Spleen (tissue), 11 donors: ENCODE results near the gene PPP1R16B. TPM values are rescaled to one million over a fixed set of nuclear protein-coding genes. Genes with fewer than 3 reads are reported as not detected.

Experiments
- DNase-seq: peaks from one replicate; pipeline ENCODE4 v3.0.0-alpha.2; 2020
- H3K27ac ChIP-seq, 8 donors: fragments of 200-600 bp; sonication (generic) in 7 of 8; 1 replicate in 4 of 8; 2 replicates in 4 of 8; pipeline versions ENCODE4 v1.5.0 to v1.8.0; 2016 to 2021; ENCODE audit warnings: inconsistent platforms in 4 of 8, mild to moderate bottlenecking in 4 of 8, moderate library complexity in 1 of 8
- H3K27me3 ChIP-seq, 7 donors: fragments of 200-600 bp; sonication (generic) in 6 of 7; replicated peaks in 1 of 7; 1 replicate in 4 of 7; 2 replicates in 3 of 7; pipeline versions ENCODE4 v1.5.0 to v1.8.0; 2016 to 2021; ENCODE audit warnings: inconsistent platforms in 3 of 7, mild to moderate bottlenecking in 1 of 7
- H3K36me3 ChIP-seq, 6 donors: fragments of 200-600 bp; sonication (generic) in 5 of 6; 1 replicate in 4 of 6; 2 replicates in 2 of 6; pipeline versions ENCODE4 v1.5.0 to v1.8.0; 2016 to 2021; ENCODE audit warnings: inconsistent platforms in 2 of 6
- H3K4me1 ChIP-seq, 6 donors: fragments of 200-600 bp; sonication (generic) in 5 of 6; 1 replicate in 3 of 6; 2 replicates in 3 of 6; pipeline versions ENCODE4 v1.5.0 to v1.8.0; 2016 to 2021; ENCODE audit warnings: inconsistent platforms in 3 of 6
- H3K4me3 ChIP-seq, 8 donors: fragments of 200-600 bp; sonication (generic) in 7 of 8; 1 replicate in 4 of 8; 2 replicates in 4 of 8; pipeline versions ENCODE4 v1.5.0 to v1.8.0; 2016 to 2021; ENCODE audit warnings: inconsistent platforms in 4 of 8, mild to moderate bottlenecking in 4 of 8, moderate library complexity in 2 of 8
- H3K9me3 ChIP-seq, 8 donors: fragments of 200-600 bp; sonication (generic) in 7 of 8; 1 replicate in 4 of 8; 2 replicates in 4 of 8; pipeline versions ENCODE4 v1.5.0 to v1.8.0; 2016 to 2021; ENCODE audit warnings: inconsistent platforms in 4 of 8
- POLR2A ChIP-seq, 3 donors: fragments of 450-650 bp; IDR thresholded peaks; one replicate each; pipeline ENCODE4 v1.5.1; 2017; ENCODE audit warnings: antibody characterized with exemption in 3 of 3, mild to moderate bottlenecking in 1 of 3
- POLR2AphosphoS5 ChIP-seq, 3 donors: sonication (generic); formaldehyde crosslinking; IDR thresholded peaks; one replicate each; pipeline ENCODE4 v1.5.1; 2017; ENCODE audit warnings: antibody characterized with exemption in 3 of 3
- WGBS, 5 donors: extraction: QIAGEN DNeasy Blood & Tissue Kit in 3 of 5; methylation state at CpG; one replicate each; pipeline versions ENCODE4 v1.1.5 to v1.1.7; 2013 to 2018; 5-methylcytosine and 5-hydroxymethylcytosine counted together
- intact Hi-C: fragments of 100-400 bp; cut with DNase I; formaldehyde crosslinking; loops from one replicate; pipeline ENCODE4 v1.15.0; 2023; ENCODE audit warnings: low total_unique reads
- polyA plus RNA-seq, 3 donors: library from polyadenylated mRNA; stranded (reverse); fragments of 200-250 nt; gene quantifications; one replicate each; pipeline ENCODE4 v1.2.1, GENCODE V29; 2013
- total RNA-seq, 7 donors: library from RNA; depleted of rRNA in 3 of 7; stranded (reverse); fragments of >200 nt in 3 of 7; fragmentation: NEBNext Ultra II Directional in 4 of 7; extraction: Animal tissue kit (Norgen Biotek cat#: 25700) in 4 of 7; gene quantifications; one replicate each; pipeline versions ENCODE4 v1.1.0 to v1.2.1, GENCODE V29; 2016 to 2021
- TF ChIP-seq, protein P1 (sequence below), 11 experiments: fragments of 200-600 bp in 7 of 11; fragments of 450-650 bp in 4 of 11; sonication (generic) in 4 of 11; IDR thresholded peaks in 8 of 11; conservative IDR thresholded peaks in 3 of 11; 1 replicate in 7 of 11; 2 replicates in 4 of 11; pipeline versions ENCODE4 v1.4.0 to v1.8.0; 2016 to 2021; ENCODE audit warnings: antibody characterized with exemption in 11 of 11, inconsistent platforms in 4 of 11, mild to moderate bottlenecking in 1 of 11
- donor health status: healthy with polysubstance abuse.
- donor health status: DM: no; HTN: no; CAD: no; lungs with moderate emphysema.
- donor health status: DM: no; HTN: no; CAD: no.
- donor health status: Bipolar disorder and iron deficiency.
- donor health status: healthy.
- donor health status: DM: no; HTN: no; CAD: no.
- donor health status: DM: yes; HTN: yes; CAD: no.

Gene PPP1R16B
- total and polyA plus RNA-seq, 10 donors: 16.0 to 66.0 (median 43.1) TPM

GRCh38 chr20:38804221-38804620, 1.3 kb upstream of the PPP1R16B start:
- H3K9me3 ChIP-seq: no peaks in the 10 kb centered on the region

GRCh38 chr20:38804682-38805501, 605 bp upstream of the PPP1R16B start:
- H3K9me3 ChIP-seq: no peaks in the 10 kb centered on the region
- DNase-seq: peak; percentile 91
- peak overlapping the region; percentile 73 to 98 (median 90) for H3K27ac ChIP-seq
- WGBS, 5 donors: 6 to 19% (median 9%) methylated on average over 18 of the region's 18 CpGs
- H3K36me3 ChIP-seq: peaks cover 0 to 8% (median 0%) of the 10 kb centered on the region in 6 donors
- intact Hi-C loops: loop anchor here (5.0 to 10.0 kb wide), 2 partner anchors 70 to 87 kb away; no protein-coding TSS in a partner anchor
- peaks cover 27 to 62% (median 55%) of the 10 kb centered on the region in 6 donors for H3K4me1 ChIP-seq
- peak in 2 of 3 donors; percentile 3 to 91 for TF ChIP-seq POLR2AphosphoS5 (IDR thresholded peaks at IDR 0.05)
- TF ChIP-seq, protein P1, sequence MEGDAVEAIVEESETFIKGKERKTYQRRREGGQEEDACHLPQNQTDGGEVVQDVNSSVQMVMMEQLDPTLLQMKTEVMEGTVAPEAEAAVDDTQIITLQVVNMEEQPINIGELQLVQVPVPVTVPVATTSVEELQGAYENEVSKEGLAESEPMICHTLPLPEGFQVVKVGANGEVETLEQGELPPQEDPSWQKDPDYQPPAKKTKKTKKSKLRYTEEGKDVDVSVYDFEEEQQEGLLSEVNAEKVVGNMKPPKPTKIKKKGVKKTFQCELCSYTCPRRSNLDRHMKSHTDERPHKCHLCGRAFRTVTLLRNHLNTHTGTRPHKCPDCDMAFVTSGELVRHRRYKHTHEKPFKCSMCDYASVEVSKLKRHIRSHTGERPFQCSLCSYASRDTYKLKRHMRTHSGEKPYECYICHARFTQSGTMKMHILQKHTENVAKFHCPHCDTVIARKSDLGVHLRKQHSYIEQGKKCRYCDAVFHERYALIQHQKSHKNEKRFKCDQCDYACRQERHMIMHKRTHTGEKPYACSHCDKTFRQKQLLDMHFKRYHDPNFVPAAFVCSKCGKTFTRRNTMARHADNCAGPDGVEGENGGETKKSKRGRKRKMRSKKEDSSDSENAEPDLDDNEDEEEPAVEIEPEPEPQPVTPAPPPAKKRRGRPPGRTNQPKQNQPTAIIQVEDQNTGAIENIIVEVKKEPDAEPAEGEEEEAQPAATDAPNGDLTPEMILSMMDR (IDR thresholded peaks at IDR 0.05 in 8 of 11, conservative IDR thresholded peaks at IDR 0.05 in 3 of 11): no peak
- H3K4me3 ChIP-seq: peak overlapping the region; percentile 70 to 95 (median 82)
- H3K27me3 ChIP-seq: peaks cover 0 to 28% (median 5%) of the 10 kb centered on the region in 7 donors

More at GRCh38 chr20:38804221-38804620, 1.3 kb upstream of the PPP1R16B start:
- peak overlapping the region; percentile 73 to 98 (median 90) for H3K27ac ChIP-seq
- 65 to 79% (median 77%) methylated on average over 3 of the region's 3 CpGs for WGBS, 5 donors
- peaks cover 0 to 2% (median 0%) of the 10 kb centered on the region in 6 donors for H3K36me3 ChIP-seq
- H3K27me3 ChIP-seq: peaks cover 0 to 28% (median 5%) of the 10 kb centered on the region in 7 donors
- intact Hi-C loops: loop anchor here (10.0 kb wide), 1 partner anchor 71 kb away; no protein-coding TSS in a partner anchor
- TF ChIP-seq POLR2A (IDR thresholded peaks at IDR 0.05): no peak
- TF ChIP-seq, protein P1 (IDR thresholded peaks at IDR 0.05 in 8 of 11, conservative IDR thresholded peaks at IDR 0.05 in 3 of 11): no peak
- no peak for TF ChIP-seq POLR2AphosphoS5 (IDR thresholded peaks at IDR 0.05)
- peaks cover 27 to 60% (median 50%) of the 10 kb centered on the region in 6 donors for H3K4me1 ChIP-seq
- no peak overlapping the region for H3K4me3 ChIP-seq
- DNase-seq: no peak

- Histone ChIP-seq H3K4me3 (peak overlapping the region; percentile 70 to 95 (median 82)), H3K9me3 (no peaks in the 10 kb centered on the region), H3K27ac (peak overlapping the region; percentile 73 to 98 (median 90)), H3K27me3 (peaks cover 0 to 28% (median 5%) of the 10 kb centered on the region in 7 donors), H3K36me3 (peaks cover 0 to 21% (median 4%) of the 10 kb centered on the region in 6 donors), H3K4me1 (peaks cover 37 to 75% (median 68%) of the 10 kb centered on the region in 6 donors)
- no peak for TF ChIP-seq POLR2A (IDR thresholded peaks at IDR 0.05)
- TF ChIP-seq, protein P1 (IDR thresholded peaks at IDR 0.05 in 8 of 11, conservative IDR thresholded peaks at IDR 0.05 in 3 of 11): peak in 4 of 11 experiments; percentile 5 to 27 (median 12)
- intact Hi-C loops: loop anchor here (5.0 to 10.0 kb wide), 2 partner anchors 69 to 86 kb away; no protein-coding TSS in a partner anchor
- WGBS, 5 donors: 0 to 1% (median 1%) methylated on average over 27 to 81 of the region's 81 CpGs
- peak; percentile 89 for DNase-seq
Measured at GRCh38 chr20:38805958-38806854, 709 bp downstream of the PPP1R16B start.
